ENCODE measurements around the gene NFE2L2. TPM values are rescaled to one million over a fixed set of nuclear protein-coding genes. Genes with fewer than 3 reads are reported as not detected.
A peak's percentile ranks its signal among the peaks of the same experiment; 100 is the strongest.
"Not testable (repeated sequence)": the region's sequence is repeated elsewhere in the genome, so short reads cannot be mapped to it uniquely, and the experiment has no call there.

The NFE2L2 gene
- total and polyA plus RNA-seq, 2 donors: 46.6 to 91.7 TPM

DNA sequence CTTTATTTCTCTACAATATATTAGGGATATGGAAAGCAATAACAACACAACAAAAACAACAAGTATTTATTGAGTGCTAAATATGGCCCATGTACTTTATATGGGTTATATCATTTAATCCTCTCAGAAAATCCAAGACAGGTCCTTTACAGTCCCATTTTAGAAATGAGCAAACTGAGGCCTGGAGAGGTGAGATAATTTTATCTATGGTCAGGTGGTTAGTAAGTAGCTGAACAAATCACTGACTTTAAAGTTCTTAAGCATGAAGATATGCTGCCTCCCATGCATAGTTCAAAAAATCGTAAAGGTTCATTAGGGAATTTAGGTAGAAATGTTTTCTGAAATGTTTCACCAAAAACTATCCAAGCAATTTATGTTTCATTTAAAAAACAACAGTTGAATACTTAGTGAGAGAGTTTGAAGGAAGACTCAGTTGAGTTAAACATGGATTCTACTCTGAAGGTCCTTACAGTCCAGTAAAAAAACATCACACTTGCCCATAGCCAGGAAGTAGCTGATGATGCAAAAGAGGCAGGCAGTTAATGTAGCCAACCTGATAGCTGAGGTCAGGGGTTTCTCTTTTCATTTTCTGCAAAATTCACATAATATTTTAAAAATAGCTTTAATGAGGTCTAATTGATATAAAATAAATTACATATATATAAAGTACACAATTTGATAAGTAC, 7.6 kb upstream of the NFE2L2 start:
- Histone ChIP-seq H3K9me3 (ENCODE audit: control insufficient read depth in 2 of 2, insufficient read depth in 1 of 2, low read length in 1 of 2) (no peaks in the 10 kb centered on the region), H3K4me3 (ENCODE audit: low read length in 2 of 2) (no peak overlapping the region), H3K27me3 (ENCODE audit: control insufficient read depth in 2 of 2, insufficient read depth in 1 of 2, low read length in 1 of 2) (no peaks in the 10 kb centered on the region), H3K27ac (ENCODE audit: low read depth in 1 of 2, low read length in 1 of 2) (no peak overlapping the region), H3K4me1 (ENCODE audit: control insufficient read depth in 2 of 2, insufficient read depth in 2 of 2, low read length in 2 of 2) (no peaks in the 10 kb centered on the region), H3K36me3 (ENCODE audit: control insufficient read depth in 2 of 2, insufficient read depth in 2 of 2, low read length in 1 of 2) (no peaks in the 10 kb centered on the region)
- DNase-seq (ENCODE audit: low read depth in 6 of 9, low spot score in 9 of 9): no peak
- WGBS: 99% methylated on average over 1 of the region's 1 CpG

DNA sequence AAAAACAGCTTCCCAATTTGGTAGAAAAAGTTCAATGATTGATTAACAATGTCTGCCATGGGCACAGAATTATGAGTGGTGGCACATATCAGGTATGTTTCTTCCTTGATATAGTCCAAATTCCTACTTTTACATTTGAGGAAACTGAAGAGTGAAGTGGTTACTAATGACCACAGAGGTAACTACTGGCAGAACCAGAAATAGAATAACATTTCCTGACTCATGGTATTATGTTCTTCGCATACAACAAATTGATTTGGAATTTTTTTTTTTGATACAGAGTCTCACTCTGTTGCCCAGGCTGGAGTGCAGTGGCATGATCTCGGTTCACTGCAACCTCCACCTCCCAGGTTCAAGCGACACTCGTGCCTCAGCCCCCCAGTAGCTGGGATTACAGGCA, 6.0 kb upstream of the NFE2L2 start:
- no peaks in the 10 kb centered on the region for H3K9me3 ChIP-seq (ENCODE audit: control insufficient read depth in 2 of 2, insufficient read depth in 1 of 2, low read length in 1 of 2)
- peaks cover 6 to 7% of the 10 kb centered on the region in 2 donors for H3K4me1 ChIP-seq (ENCODE audit: control insufficient read depth in 2 of 2, insufficient read depth in 2 of 2, low read length in 2 of 2)
- no peak overlapping the region for H3K4me3 ChIP-seq (ENCODE audit: low read length in 2 of 2)
- 91% methylated on average over 4 of the region's 4 CpGs for WGBS
- H3K27ac ChIP-seq (ENCODE audit: low read depth in 1 of 2, low read length in 1 of 2): no peak overlapping the region
- no peak for DNase-seq (ENCODE audit: low read depth in 6 of 9, low spot score in 9 of 9)
- no peaks in the 10 kb centered on the region for H3K27me3 ChIP-seq (ENCODE audit: control insufficient read depth in 2 of 2, insufficient read depth in 1 of 2, low read length in 1 of 2)
- no peaks in the 10 kb centered on the region for H3K36me3 ChIP-seq (ENCODE audit: control insufficient read depth in 2 of 2, insufficient read depth in 2 of 2, low read length in 1 of 2)

DNA sequence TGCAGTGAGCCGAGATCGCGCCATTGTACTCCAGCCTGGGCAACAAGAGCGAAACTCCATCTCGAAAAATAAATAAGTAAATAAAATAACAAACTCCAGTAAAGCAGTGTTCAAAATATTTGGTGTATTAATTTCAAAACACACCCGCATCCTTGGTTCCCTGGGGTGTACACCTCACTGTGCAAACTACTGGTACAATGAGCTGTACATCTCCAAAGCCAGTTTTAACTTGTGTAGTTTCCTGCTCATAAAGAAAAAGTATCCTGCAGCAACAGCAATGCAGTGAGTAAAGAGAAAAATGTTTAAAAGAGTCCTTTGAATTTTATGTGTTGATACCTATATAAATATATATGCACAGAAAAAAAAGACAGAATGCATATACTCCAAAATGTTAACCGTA, 4.4 kb upstream of the NFE2L2 start:
- H3K9me3 ChIP-seq (ENCODE audit: control insufficient read depth in 2 of 2, insufficient read depth in 1 of 2, low read length in 1 of 2): no peaks in the 10 kb centered on the region
- WGBS: over 99% methylated on average over 7 of the region's 7 CpGs
- no peaks in the 10 kb centered on the region for H3K36me3 ChIP-seq (ENCODE audit: control insufficient read depth in 2 of 2, insufficient read depth in 2 of 2, low read length in 1 of 2)
- H3K4me1 ChIP-seq (ENCODE audit: control insufficient read depth in 2 of 2, insufficient read depth in 2 of 2, low read length in 2 of 2): peaks cover 7 to 9% of the 10 kb centered on the region in 2 donors
- no peaks in the 10 kb centered on the region for H3K27me3 ChIP-seq (ENCODE audit: control insufficient read depth in 2 of 2, insufficient read depth in 1 of 2, low read length in 1 of 2)
- no peak overlapping the region for H3K27ac ChIP-seq (ENCODE audit: low read depth in 1 of 2, low read length in 1 of 2)
- no peak for DNase-seq (ENCODE audit: low read depth in 6 of 9, low spot score in 9 of 9)
- no peak overlapping the region for H3K4me3 ChIP-seq (ENCODE audit: low read length in 2 of 2)

DNA sequence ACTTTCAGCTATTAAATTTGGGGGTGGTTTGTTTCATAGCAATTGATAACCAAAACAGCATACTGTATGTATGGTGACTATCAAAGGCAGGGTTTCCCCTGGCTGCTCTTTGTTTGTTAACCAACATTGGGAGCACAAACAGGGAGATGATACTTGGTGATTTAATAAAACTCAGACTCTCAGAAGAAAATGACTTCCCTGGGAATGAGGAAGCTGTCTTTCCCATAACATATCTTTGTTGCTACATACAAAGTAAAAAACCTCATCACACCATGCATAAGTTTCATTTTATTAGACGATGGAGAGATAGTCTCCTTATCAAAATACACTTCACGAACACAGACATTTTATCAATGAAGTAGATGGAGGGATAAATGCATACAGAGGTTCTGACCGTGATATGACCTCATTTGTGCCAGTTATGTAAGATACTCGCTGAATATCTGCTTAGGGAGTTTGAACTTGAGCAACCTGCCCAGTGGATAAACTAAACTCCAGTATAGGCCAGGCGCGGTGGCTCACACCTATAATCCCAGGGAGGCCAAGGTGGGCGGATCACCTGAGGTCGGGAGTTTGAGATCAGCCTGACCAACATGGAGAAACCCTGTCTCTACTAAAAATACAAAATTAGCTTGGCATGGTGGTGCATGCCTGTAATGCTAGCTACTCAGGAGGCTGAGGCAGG, 3.8 kb upstream of the NFE2L2 start:
- no peak overlapping the region for H3K4me3 ChIP-seq (ENCODE audit: low read length in 2 of 2)
- no peaks in the 10 kb centered on the region for H3K36me3 ChIP-seq (ENCODE audit: control insufficient read depth in 2 of 2, insufficient read depth in 2 of 2, low read length in 1 of 2)
- H3K9me3 ChIP-seq (ENCODE audit: control insufficient read depth in 2 of 2, insufficient read depth in 1 of 2, low read length in 1 of 2): no peaks in the 10 kb centered on the region
- DNase-seq (ENCODE audit: low read depth in 6 of 9, low spot score in 9 of 9): no peak
- no peaks in the 10 kb centered on the region for H3K27me3 ChIP-seq (ENCODE audit: control insufficient read depth in 2 of 2, insufficient read depth in 1 of 2, low read length in 1 of 2)
- H3K4me1 ChIP-seq (ENCODE audit: control insufficient read depth in 2 of 2, insufficient read depth in 2 of 2, low read length in 2 of 2): peaks cover 7 to 9% of the 10 kb centered on the region in 2 donors
- no peak overlapping the region for H3K27ac ChIP-seq (ENCODE audit: low read depth in 1 of 2, low read length in 1 of 2)
- 98% methylated on average over 8 of the region's 8 CpGs for WGBS

DNA sequence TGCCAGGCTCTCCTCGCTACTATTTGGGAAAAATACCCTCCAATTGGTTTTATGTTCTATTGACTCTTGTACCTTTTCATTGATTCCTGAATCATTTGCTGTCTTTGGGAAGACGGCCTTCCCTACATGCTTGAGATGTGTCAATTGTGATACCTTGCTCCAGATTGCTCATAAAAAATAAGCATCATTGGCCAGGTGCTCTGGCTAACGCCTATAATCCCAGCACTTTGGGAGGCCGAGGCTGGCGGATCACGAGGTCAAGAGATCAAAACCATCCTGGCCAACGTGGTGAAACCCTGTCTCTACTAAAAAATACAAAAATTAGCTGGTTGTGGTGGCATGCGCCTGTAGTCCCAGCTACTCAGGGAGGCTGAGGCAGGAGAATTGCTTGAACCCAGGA, 2.4 kb upstream of the NFE2L2 start:
- H3K9me3 ChIP-seq (ENCODE audit: control insufficient read depth in 2 of 2, insufficient read depth in 1 of 2, low read length in 1 of 2); H3K4me3 ChIP-seq (ENCODE audit: low read length in 2 of 2); H3K36me3 ChIP-seq (ENCODE audit: control insufficient read depth in 2 of 2, insufficient read depth in 2 of 2, low read length in 1 of 2); H3K4me1 ChIP-seq (ENCODE audit: control insufficient read depth in 2 of 2, insufficient read depth in 2 of 2, low read length in 2 of 2); H3K27me3 ChIP-seq (ENCODE audit: control insufficient read depth in 2 of 2, insufficient read depth in 1 of 2, low read length in 1 of 2); DNase-seq (ENCODE audit: low read depth in 6 of 9, low spot score in 9 of 9): not testable (repeated sequence)
- WGBS: 97% methylated on average over 8 of the region's 8 CpGs
- peak overlapping the region in 1 of 2 donors; percentile 53 for H3K27ac ChIP-seq (ENCODE audit: low read depth in 1 of 2, low read length in 1 of 2)

DNA sequence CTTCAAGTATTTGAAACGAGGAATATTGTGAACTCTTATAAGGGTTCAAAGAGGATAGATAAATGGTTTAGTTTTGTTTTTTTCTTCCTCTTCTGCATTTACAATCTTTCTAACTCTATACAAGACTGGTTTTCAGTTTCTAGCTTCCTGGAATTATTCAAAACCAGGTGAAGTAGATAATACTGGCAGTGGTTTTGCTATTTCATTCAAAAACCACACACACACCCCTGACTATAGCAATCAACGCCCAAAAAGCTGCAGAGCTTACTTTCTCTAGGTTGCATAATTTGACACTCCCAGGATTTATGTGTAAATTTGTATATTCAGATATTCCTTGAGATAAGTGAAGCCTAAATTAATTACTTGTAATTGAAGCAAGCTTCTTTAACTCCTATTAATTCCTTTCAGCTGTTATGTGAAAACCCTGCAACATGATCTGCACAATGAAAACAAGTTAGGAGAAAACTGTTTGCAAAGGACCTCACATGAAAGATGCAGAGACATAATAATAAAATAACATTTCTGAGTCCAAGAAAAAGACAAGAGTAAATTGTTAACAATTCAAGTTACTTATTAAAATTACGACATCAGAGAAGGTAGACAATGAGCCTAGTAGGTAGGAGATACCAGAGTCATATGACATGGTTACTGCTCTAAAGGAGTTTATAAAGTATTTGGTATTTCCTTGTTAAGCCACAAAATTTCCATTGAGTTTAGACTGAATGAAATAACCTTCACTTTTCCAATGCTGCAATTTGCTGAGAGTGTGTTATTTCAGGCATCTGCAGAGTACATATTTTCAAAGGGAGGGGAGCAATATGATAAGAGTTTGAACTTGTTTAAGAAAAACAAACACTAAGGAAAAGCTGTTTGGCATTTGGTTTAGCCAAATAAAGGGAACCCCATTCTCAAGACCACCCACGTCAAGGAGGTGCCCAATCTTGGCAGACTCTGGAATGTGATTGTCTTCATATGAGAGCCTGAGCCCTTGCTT, 1.6 kb upstream of the NFE2L2 start:
- Histone ChIP-seq H3K36me3 (ENCODE audit: control insufficient read depth in 2 of 2, insufficient read depth in 2 of 2, low read length in 1 of 2) (no peaks in the 10 kb centered on the region), H3K27me3 (ENCODE audit: control insufficient read depth in 2 of 2, insufficient read depth in 1 of 2, low read length in 1 of 2) (no peaks in the 10 kb centered on the region), H3K4me3 (ENCODE audit: low read length in 2 of 2) (no peak overlapping the region), H3K9me3 (ENCODE audit: control insufficient read depth in 2 of 2, insufficient read depth in 1 of 2, low read length in 1 of 2) (no peaks in the 10 kb centered on the region), H3K4me1 (ENCODE audit: control insufficient read depth in 2 of 2, insufficient read depth in 2 of 2, low read length in 2 of 2) (peaks cover 9 to 15% of the 10 kb centered on the region in 2 donors), H3K27ac (ENCODE audit: low read depth in 1 of 2, low read length in 1 of 2) (peak overlapping the region; percentile 43 to 98)
- 19% methylated on average over 4 of the region's 4 CpGs for WGBS
- peak in 1 of 9 donors; percentile 62 for DNase-seq (ENCODE audit: low read depth in 6 of 9, low spot score in 9 of 9)

DNA sequence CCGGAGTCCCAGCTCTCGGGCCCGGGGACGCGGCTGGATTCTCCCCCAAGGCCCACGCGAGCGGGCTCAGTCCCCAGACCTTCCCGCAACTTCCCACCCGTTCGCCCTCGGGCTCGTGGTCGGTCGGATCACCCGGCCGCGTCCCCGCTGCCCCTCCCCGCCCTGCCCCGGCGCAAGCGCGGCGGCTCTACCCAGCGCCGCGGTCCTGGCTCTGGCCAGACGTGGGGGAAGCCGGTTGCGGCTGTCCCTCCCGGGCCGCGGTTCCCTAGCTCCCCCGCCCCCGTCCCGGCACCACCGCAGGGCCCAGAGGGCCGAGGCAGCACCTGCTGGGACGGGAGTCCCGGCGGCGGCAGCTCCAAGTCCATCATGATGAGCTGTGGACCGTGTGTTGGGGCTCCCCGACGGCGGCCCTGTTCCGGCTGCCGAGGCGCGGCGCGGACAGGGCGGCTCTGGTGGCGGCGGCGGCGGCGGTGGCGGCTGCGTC, 276 bp downstream of the NFE2L2 start:
- under 1% methylated on average over 61 of the region's 61 CpGs for whole genome bisulfite sequencing
- H3K27me3 ChIP-seq (ENCODE audit: control insufficient read depth in 2 of 2, insufficient read depth in 1 of 2, low read length in 1 of 2): no peaks in the 10 kb centered on the region
- peak in 1 of 9 donors; percentile 54 for DNase-seq (ENCODE audit: low read depth in 6 of 9, low spot score in 9 of 9)
- peak overlapping the region; percentile 98 for H3K27ac ChIP-seq (ENCODE audit: low read depth in 1 of 2, low read length in 1 of 2)
- H3K4me3 ChIP-seq (ENCODE audit: low read length in 2 of 2): peak overlapping the region; percentile 90 to 96
- no peaks in the 10 kb centered on the region for H3K9me3 ChIP-seq (ENCODE audit: control insufficient read depth in 2 of 2, insufficient read depth in 1 of 2, low read length in 1 of 2)
- peaks cover 13 to 15% of the 10 kb centered on the region in 2 donors for H3K4me1 ChIP-seq (ENCODE audit: control insufficient read depth in 2 of 2, insufficient read depth in 2 of 2, low read length in 2 of 2)
- no peaks in the 10 kb centered on the region for H3K36me3 ChIP-seq (ENCODE audit: control insufficient read depth in 2 of 2, insufficient read depth in 2 of 2, low read length in 1 of 2)

DNA sequence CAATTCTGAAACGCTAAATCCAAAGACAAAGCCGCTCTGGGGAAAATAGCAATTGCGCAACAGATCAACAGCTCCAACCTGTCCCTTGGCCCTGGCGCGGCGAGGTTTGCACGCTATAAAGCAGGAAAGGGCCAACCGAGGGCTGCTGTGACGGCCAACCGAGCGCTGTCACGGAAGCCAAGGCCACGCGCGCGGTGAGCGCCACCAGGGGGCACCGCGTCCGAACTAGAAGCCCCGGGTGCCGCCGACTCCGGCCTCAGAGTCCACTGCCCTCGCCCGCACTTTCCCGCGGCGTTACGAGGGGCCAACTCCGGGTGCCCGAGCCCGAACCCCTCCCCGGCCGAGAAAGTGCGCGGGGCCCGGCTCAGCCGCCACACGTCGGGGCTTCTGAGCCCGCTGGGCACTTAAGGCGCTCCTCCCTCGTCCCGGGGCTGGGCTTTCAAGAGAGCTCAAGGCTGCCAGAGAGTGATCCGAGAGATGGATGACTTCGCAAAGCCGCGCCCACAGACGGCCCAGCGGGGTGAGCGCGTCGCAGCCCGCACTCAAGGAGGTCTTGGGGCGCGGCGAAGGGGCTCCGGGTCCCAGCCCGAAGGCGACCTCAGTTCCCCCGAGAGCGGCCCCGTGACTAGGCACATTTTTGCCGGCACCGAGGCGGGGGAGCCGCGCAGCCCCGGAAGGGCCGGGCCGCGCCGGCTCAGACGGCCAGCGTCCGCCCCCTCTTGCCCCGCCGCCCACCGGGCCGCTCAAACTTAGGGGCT, 897 bp downstream of the NFE2L2 start:
- Histone ChIP-seq H3K9me3 (ENCODE audit: control insufficient read depth in 2 of 2, insufficient read depth in 1 of 2, low read length in 1 of 2) (no peaks in the 10 kb centered on the region), H3K4me3 (ENCODE audit: low read length in 2 of 2) (peak overlapping the region; percentile 90 to 96), H3K27me3 (ENCODE audit: control insufficient read depth in 2 of 2, insufficient read depth in 1 of 2, low read length in 1 of 2) (no peaks in the 10 kb centered on the region), H3K4me1 (ENCODE audit: control insufficient read depth in 2 of 2, insufficient read depth in 2 of 2, low read length in 2 of 2) (peaks cover 13 to 15% of the 10 kb centered on the region in 2 donors), H3K27ac (ENCODE audit: low read depth in 1 of 2, low read length in 1 of 2) (peak overlapping the region; percentile 98), H3K36me3 (ENCODE audit: control insufficient read depth in 2 of 2, insufficient read depth in 2 of 2, low read length in 1 of 2) (no peaks in the 10 kb centered on the region)
- under 1% methylated on average over 81 of the region's 81 CpGs for WGBS
- DNase-seq (ENCODE audit: low read depth in 6 of 9, low spot score in 9 of 9): peak; percentile 89 to 99 (median 95)
